Skeletal muscle satellite cell (primary cell): ENCODE results near the gene F2RL1.
"Not testable (repeated sequence)": the region's sequence is repeated elsewhere in the genome, so short reads cannot be mapped to it uniquely, and the experiment has no call there.

Experiments used
- H3K27me3 ChIP-seq: 2 replicates; pipeline ENCODE4 v1.7.0; 2013; ENCODE audit warnings: low read length; ENCODE audit not compliant: control insufficient read depth, insufficient read depth
- H3K36me3 ChIP-seq: 2 replicates; pipeline ENCODE4 v1.7.0; 2013; ENCODE audit warnings: mild to moderate bottlenecking, control low read depth, low read length; ENCODE audit not compliant: insufficient read depth
- H3K4me1 ChIP-seq: 2 replicates; pipeline ENCODE4 v1.7.0; 2013; ENCODE audit warnings: low read length; ENCODE audit not compliant: control insufficient read depth, insufficient read depth
- H3K4me2 ChIP-seq: 2 replicates; pipeline ENCODE4 v1.7.0; 2013; ENCODE audit warnings: mild to moderate bottlenecking, low read length
- H3K4me3 ChIP-seq: 2 replicates; pipeline ENCODE4 v1.7.0; 2013; ENCODE audit warnings: low read length
- H3K9ac ChIP-seq: 2 replicates; pipeline ENCODE4 v1.7.0; 2013; ENCODE audit warnings: mild to moderate bottlenecking, low read depth, low read length, moderate library complexity
- H3K9me3 ChIP-seq: replicated peaks from 2 replicates; pipeline ENCODE4 v1.7.0; 2013; ENCODE audit warnings: mild to moderate bottlenecking, control low read depth, low read length

The F2RL1 gene

DNA sequence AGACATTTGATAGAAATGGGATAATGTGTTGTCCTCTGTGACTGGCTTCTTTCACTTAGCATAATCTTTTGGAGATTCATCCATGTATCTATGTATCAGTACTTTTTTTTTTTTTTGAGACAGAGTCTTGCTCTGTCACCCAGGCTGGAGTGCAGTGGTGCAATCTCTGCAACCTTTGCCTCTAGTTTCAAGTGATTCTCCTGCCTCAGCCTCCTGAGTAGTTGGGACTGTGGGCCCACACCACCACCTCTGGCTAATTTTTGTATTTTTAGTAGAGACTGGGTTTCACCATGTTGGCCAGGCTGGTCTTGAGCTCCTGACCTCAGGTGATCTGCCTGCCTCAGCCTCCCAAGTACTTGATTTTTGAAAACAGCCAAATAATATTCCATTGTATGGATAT lies 7.6 kb downstream of the F2RL1 start:
- not testable (repeated sequence) for H3K36me3 ChIP-seq, H3K4me3 ChIP-seq, H3K27me3 ChIP-seq, H3K4me2 ChIP-seq, H3K4me1 ChIP-seq, H3K9ac ChIP-seq, H3K9me3 ChIP-seq

DNA sequence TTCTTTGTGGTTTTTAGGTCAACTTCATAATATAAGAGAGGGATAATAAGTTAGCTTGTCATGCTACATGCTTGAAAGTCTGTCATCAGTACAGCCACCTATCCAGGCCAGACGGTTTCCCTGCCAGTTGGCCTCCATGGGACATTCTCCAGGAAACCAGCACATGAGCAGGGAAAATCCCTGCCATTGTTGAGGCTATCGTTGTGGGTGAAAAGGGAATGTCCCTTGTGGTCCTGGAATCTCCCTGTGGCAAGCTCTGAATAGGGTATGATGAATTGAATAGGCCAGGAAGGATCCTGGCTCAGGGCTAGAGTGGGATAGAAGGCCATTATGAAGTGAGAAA lies 12.3 kb downstream of the F2RL1 start:
- Histone ChIP-seq H3K4me2 (no peak overlapping the region), H3K9me3 (no peaks in the 10 kb centered on the region), H3K4me1 (peaks cover 8% of the 10 kb centered on the region), H3K27me3 (no peaks in the 10 kb centered on the region), H3K4me3 (no peak overlapping the region), H3K9ac (no peak overlapping the region), H3K36me3 (no peaks in the 10 kb centered on the region)

- Histone ChIP-seq H3K9ac (no peak overlapping the region), H3K27me3 (no peaks in the 10 kb centered on the region), H3K4me1 (peaks cover 21% of the 10 kb centered on the region), H3K36me3 (no peaks in the 10 kb centered on the region), H3K9me3 (no peaks in the 10 kb centered on the region), H3K4me2 (no peak overlapping the region), H3K4me3 (no peak overlapping the region)
These were observed 17.4 kb downstream of the F2RL1 start for GRCh38 chr5:76836181-76836580.

DNA sequence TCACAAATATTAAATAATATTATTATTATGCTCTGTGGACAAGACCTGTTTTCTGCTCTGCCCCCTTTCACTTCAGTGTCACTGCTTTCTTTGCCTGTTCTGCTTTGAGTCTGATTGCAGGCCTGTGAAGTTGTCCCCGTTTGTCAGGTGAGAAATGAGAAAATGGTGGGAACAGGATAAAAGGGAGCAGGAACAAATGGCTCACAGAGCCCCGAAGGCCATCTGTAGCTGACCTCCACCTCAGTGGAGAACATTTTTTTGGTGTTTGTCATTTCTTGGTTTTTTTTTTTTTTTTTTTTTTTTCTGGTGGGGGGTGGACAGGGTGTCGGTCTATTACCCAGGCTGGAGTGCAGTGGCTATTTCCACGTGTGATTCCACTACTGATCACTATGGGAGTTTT lies 17.8 kb downstream of the F2RL1 start:
- H3K4me2 ChIP-seq, result no peak overlapping the region

DNA sequence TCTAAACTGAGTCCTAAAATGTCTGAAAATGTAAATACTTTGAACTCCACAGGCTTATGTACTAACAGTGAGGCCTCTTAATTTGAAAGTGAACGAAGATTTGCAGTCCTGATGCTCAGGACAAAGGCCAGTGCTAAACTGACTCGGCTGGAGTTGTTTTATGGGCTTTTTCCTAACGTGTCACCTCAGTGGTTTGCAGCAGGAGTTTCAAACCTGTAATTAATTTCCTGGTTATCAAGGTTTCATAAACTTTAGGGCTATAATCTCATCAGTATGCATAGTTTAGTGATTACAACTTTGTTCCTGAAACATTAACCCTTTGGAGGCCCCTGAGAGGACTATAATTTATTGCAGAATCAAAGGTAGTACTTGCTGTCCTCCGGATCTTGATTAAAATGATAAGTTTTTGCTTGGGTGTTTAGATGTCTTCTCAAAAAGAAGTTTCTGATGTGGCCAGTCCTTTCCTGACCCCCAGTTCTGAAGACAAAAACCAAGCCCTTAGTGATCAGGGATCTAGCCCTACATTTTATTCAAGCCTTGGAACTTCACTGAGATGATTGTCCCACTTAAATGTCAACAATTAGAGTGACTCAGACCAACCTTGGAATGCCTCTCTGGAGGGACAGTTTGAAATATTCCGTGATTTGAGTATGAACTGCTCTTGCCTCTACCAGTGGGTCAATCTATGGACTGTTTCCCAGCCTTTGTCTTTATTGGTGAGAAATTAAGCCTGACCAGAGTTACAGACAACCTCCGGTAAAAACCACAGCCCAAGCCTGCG lies 19.8 kb downstream of the F2RL1 start:
- Histone ChIP-seq H3K9ac (no peak overlapping the region), H3K27me3 (no peaks in the 10 kb centered on the region), H3K4me3 (no peak overlapping the region)

More for the DNA sequence above, 17.8 kb downstream of the F2RL1 start:
- H3K4me3 ChIP-seq, result no peak overlapping the region
- no peak overlapping the region for H3K9ac ChIP-seq
- H3K27me3 ChIP-seq, result no peaks in the 10 kb centered on the region
- peaks cover 19% of the 10 kb centered on the region for H3K4me1 ChIP-seq
- no peaks in the 10 kb centered on the region for H3K36me3 ChIP-seq
- no peaks in the 10 kb centered on the region for H3K9me3 ChIP-seq

GRCh38 chr5:76841361-76841760 lies 22.5 kb downstream of the F2RL1 start:
- H3K9ac ChIP-seq, result no peak overlapping the region
- H3K9me3 ChIP-seq, result no peaks in the 10 kb centered on the region
- no peak overlapping the region for H3K4me2 ChIP-seq
- peaks cover 4% of the 10 kb centered on the region for H3K27me3 ChIP-seq
- no peak overlapping the region for H3K4me3 ChIP-seq
- H3K36me3 ChIP-seq, result no peaks in the 10 kb centered on the region
- H3K4me1 ChIP-seq, result peaks cover 19% of the 10 kb centered on the region

More for the DNA sequence above, 19.8 kb downstream of the F2RL1 start:
- Histone ChIP-seq H3K9me3 (no peaks in the 10 kb centered on the region), H3K4me1 (peaks cover 19% of the 10 kb centered on the region), H3K36me3 (no peaks in the 10 kb centered on the region), H3K4me2 (no peak overlapping the region)

GRCh38 chr5:76845890-76846289 lies 27.1 kb downstream of the F2RL1 start:
- Histone ChIP-seq H3K4me3 (no peak overlapping the region), H3K36me3 (no peaks in the 10 kb centered on the region), H3K4me2 (no peak overlapping the region), H3K9me3 (no peaks in the 10 kb centered on the region), H3K27me3 (peaks cover 4% of the 10 kb centered on the region), H3K9ac (no peak overlapping the region), H3K4me1 (no peaks in the 10 kb centered on the region)

GRCh38 chr5:76849419-76850291 lies 30.8 kb downstream of the F2RL1 start, which contains the start of gene S100Z:
S100Z (plus strand) TSS chr5:76850014; CDS start chr5:76875360, 25,346 bp downstream.
- Histone ChIP-seq H3K36me3 (no peaks in the 10 kb centered on the region), H3K27me3 (no peaks in the 10 kb centered on the region), H3K4me1 (no peaks in the 10 kb centered on the region), H3K4me3 (no peak within 1 kb of the TSS), H3K4me2 (no peak within 1 kb of the TSS), H3K9me3 (no peaks in the 10 kb centered on the region), H3K9ac (no peak within 1 kb of the TSS)

DNA sequence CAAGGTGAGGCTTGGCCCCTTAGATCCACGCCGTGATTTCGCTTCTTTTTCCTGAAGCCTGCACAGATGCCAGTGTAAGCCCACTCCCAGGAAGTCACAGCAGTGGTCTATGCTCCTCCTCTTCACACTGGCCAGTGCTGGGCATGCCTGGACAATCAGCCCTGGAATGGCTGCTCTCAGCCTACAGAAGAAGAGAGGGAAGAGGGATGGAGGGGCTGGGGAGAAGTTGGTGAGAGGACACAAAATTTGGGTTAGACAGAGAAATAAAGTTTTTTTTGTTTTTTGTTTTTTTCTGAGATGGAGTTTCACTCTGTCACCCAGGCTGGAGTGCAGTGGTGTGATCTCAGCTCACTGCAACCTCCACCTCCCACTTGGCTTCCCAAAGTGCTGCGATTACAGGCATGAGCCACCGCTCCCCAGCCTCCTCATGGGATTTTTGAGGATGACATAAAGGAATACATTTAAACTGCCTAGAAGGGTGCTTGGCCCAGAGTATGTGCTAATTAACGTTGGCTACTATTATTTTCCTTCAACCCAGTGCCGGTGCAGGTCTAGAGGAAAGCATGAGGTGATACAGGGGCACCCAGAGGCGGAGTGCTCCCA lies 31.8 kb downstream of the F2RL1 start:
- Histone ChIP-seq H3K4me1 (no peaks in the 10 kb centered on the region), H3K4me3 (no peak overlapping the region)

DNA sequence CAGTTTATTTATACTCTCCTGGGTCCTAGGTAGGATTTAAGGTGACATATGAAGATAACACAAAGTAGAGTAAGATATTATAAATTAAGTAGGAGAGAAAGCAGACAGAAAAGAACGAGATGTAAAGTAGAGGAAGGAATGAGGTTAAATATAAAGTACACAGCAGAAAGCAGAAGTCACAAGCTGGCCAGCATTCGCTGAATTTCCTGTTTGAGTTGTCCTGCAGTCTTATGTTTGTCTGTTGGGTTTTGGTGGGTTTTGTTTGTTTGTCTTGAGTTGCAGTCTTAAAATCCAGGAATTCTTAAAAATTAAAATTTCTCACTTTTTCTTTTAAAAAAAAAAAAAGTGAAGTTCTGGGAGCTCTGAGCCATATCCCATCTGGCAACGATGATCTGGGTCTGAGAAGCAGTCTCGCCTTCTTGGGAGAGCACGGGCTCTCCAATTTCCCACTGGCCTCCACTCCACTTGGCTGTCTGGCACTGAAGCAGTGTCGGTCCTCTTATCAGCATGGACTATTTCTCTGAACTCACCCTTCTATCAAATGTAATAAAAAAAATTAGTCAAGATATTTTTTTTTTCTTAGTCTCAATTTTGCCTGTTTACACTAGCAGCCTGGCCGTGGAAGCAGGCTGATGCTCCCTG lies 33.0 kb downstream of the F2RL1 start:
- Histone ChIP-seq H3K9me3 (no peaks in the 10 kb centered on the region), H3K4me2 (no peak overlapping the region), H3K4me3 (no peak overlapping the region), H3K27me3 (no peaks in the 10 kb centered on the region), H3K4me1 (no peaks in the 10 kb centered on the region), H3K9ac (no peak overlapping the region), H3K36me3 (no peaks in the 10 kb centered on the region)

More for the DNA sequence above, 31.8 kb downstream of the F2RL1 start:
- Histone ChIP-seq H3K36me3 (no peaks in the 10 kb centered on the region), H3K9ac (no peak overlapping the region), H3K27me3 (no peaks in the 10 kb centered on the region), H3K4me2 (no peak overlapping the region), H3K9me3 (no peaks in the 10 kb centered on the region)

DNA sequence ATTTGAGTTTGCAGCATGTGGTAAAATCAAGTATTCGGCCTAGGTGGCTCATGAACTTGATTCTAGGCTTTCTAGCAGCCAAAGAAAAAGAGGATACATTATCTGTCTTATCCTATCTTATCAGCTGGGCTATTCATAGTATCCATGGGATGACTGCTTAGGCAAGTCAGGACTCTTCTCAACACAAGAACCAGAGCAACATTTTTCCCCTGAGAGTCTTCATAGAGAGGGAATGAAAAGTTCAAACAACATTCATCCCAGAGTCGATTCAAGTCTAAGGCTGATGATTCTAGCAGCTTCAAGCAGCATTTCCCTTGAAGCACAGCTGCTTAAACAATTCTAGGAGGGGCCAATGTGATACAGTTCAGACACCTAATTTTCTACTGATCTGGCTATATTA lies 33.9 kb downstream of the F2RL1 start:
- no peaks in the 10 kb centered on the region for H3K36me3 ChIP-seq
- H3K9me3 ChIP-seq, result no peaks in the 10 kb centered on the region
- H3K4me2 ChIP-seq, result no peak overlapping the region
- no peak overlapping the region for H3K9ac ChIP-seq
- H3K27me3 ChIP-seq, result no peaks in the 10 kb centered on the region
- H3K4me3 ChIP-seq, result no peak overlapping the region
- H3K4me1 ChIP-seq, result no peaks in the 10 kb centered on the region
